ENCODE data around the gene MSL1. TPM values are rescaled to one million over a fixed set of nuclear protein-coding genes. Genes with fewer than 3 reads are reported as not detected.

MSL1 gene
- total and polyA plus RNA-seq, 7 experiments from 2014 or later: 8.0 to 145 (median 108) TPM

GRCh38 chr17:40093580-40094201, 28.1 kb upstream of the MSL1 start:
- Histone ChIP-seq H3K4me1 (ENCODE audit: control insufficient read depth in 2 of 2, insufficient read depth in 2 of 2, low read length in 2 of 2) (peaks cover 33 to 46% of the 10 kb centered on the region in 2 donors), H3K27ac (ENCODE audit: low read depth, low read length) (no peak overlapping the region), H3K9me3 (ENCODE audit: control insufficient read depth in 2 of 3, low read length in 3 of 3) (no peaks in the 10 kb centered on the region), H3K36me3 (ENCODE audit: control insufficient read depth in 2 of 3, insufficient read depth in 3 of 3, low read length in 3 of 3) (peaks cover 0 to 75% (median 19%) of the 10 kb centered on the region in 3 experiments), H3K27me3 (ENCODE audit: control insufficient read depth in 2 of 2, insufficient read depth in 2 of 2, low read length in 2 of 2) (no peaks in the 10 kb centered on the region), H3K4me3 (ENCODE audit: low read length) (no peak overlapping the region)
- Mint-ChIP-seq H3K9me3 (peaks cover 0 to 6% (median 0%) of the 10 kb centered on the region in 11 donors), H3K4me3 (peak overlapping the region in 3 of 10 donors; percentile 61 to 99 (median 82)), H3K27me3 (no peaks in the 10 kb centered on the region), H3K27ac (peak overlapping the region in 8 of 9 donors; percentile 27 to 95 (median 76)), H3K36me3 (peaks cover 14 to 48% (median 30%) of the 10 kb centered on the region in 5 donors), H3K4me1 (peaks cover 36 to 69% (median 54%) of the 10 kb centered on the region in 7 donors)
- intact Hi-C loops (cut with micrococcal nuclease): no loop called here
- ChIA-PET CTCF (interaction anchor here (0.6 to 7.2 kb wide), 4 partner anchors 13 to 19 kb away, joined by 3 to 49 read pairs (median 8); no protein-coding TSS in a partner anchor), POLR2A (interaction anchor here (0.9 to 12.4 kb wide), 8 partner anchors 9 to 31 kb away, joined by 3 to 291 read pairs (median 7); partner anchors contain the start of gene THRA)
- DNase-seq (no peak), ATAC-seq (no peak)

- no peak for DNase-seq
- ATAC-seq: no peak
- Mint-ChIP-seq H3K27ac (peak overlapping the region in 8 of 9 donors; percentile 42 to 100 (median 93)), H3K9me3 (peaks cover 0 to 8% (median 0%) of the 10 kb centered on the region in 11 donors), H3K36me3 (peaks cover 14 to 42% (median 27%) of the 10 kb centered on the region in 5 donors), H3K4me3 (peak overlapping the region in 8 of 10 donors; percentile 36 to 99 (median 88)), H3K27me3 (no peaks in the 10 kb centered on the region), H3K4me1 (peaks cover 40 to 78% (median 60%) of the 10 kb centered on the region in 7 donors)
- Histone ChIP-seq H3K36me3 (ENCODE audit: control insufficient read depth in 2 of 3, insufficient read depth in 3 of 3, low read length in 3 of 3) (peaks cover 0 to 63% (median 12%) of the 10 kb centered on the region in 3 experiments), H3K9me3 (ENCODE audit: control insufficient read depth in 2 of 3, low read length in 3 of 3) (no peaks in the 10 kb centered on the region), H3K27ac (ENCODE audit: low read depth, low read length) (peak overlapping the region; percentile 94), H3K4me1 (ENCODE audit: control insufficient read depth in 2 of 2, insufficient read depth in 2 of 2, low read length in 2 of 2) (peaks cover 41 to 47% of the 10 kb centered on the region in 2 donors), H3K27me3 (ENCODE audit: control insufficient read depth in 2 of 2, insufficient read depth in 2 of 2, low read length in 2 of 2) (no peaks in the 10 kb centered on the region), H3K4me3 (ENCODE audit: low read length) (no peak overlapping the region)
- ChIA-PET CTCF (interaction anchor here (0.7 to 7.2 kb wide), 5 partner anchors 10 to 32 kb away, joined by 3 to 133 read pairs (median 29); no protein-coding TSS in a partner anchor), POLR2A (interaction anchor here (1.2 to 12.4 kb wide), 10 partner anchors 8 to 45 kb away, joined by 3 to 291 read pairs (median 8); partner anchors contain the start of genes CASC3 and THRA)
- intact Hi-C loops (cut with micrococcal nuclease): loop anchor here in 1 of 2 donors (5.0 kb wide), 1 partner anchor 192 kb away; the partner anchor contains the start of gene CDC6
Observed at GRCh38 chr17:40094874-40095273, 26.9 kb upstream of the MSL1 start.

GRCh38 chr17:40095351-40095943, 26.3 kb upstream of the MSL1 start:
- Histone ChIP-seq H3K4me1 (ENCODE audit: control insufficient read depth in 2 of 2, insufficient read depth in 2 of 2, low read length in 2 of 2) (peaks cover 44 to 47% of the 10 kb centered on the region in 2 donors), H3K36me3 (ENCODE audit: control insufficient read depth in 2 of 3, insufficient read depth in 3 of 3, low read length in 3 of 3) (peaks cover 0 to 57% (median 12%) of the 10 kb centered on the region in 3 experiments), H3K27me3 (ENCODE audit: control insufficient read depth in 2 of 2, insufficient read depth in 2 of 2, low read length in 2 of 2) (no peaks in the 10 kb centered on the region), H3K27ac (ENCODE audit: low read depth, low read length) (peak overlapping the region; percentile 94), H3K4me3 (ENCODE audit: low read length) (peak overlapping the region; percentile 36), H3K9me3 (ENCODE audit: control insufficient read depth in 2 of 3, low read length in 3 of 3) (no peaks in the 10 kb centered on the region)
- Mint-ChIP-seq H3K27me3 (no peaks in the 10 kb centered on the region), H3K9me3 (peaks cover 0 to 8% (median 0%) of the 10 kb centered on the region in 11 donors), H3K27ac (peak overlapping the region; percentile 85 to 100 (median 95)), H3K4me3 (peak overlapping the region; percentile 77 to 99 (median 84)), H3K4me1 (peaks cover 44 to 80% (median 65%) of the 10 kb centered on the region in 7 donors), H3K36me3 (peaks cover 14 to 42% (median 26%) of the 10 kb centered on the region in 5 donors)
- intact Hi-C loops (cut with micrococcal nuclease): loop anchor here in 1 of 2 donors (5.0 kb wide), 1 partner anchor 192 kb away; the partner anchor contains the start of gene CDC6
- DNase-seq: no peak
- ChIA-PET POLR2A (interaction anchor here (1.1 to 12.4 kb wide), 11 partner anchors 9 to 73 kb away, joined by 3 to 291 read pairs (median 6); partner anchors contain the start of genes CASC3 and THRA), CTCF (interaction anchor here (0.6 to 7.2 kb wide), 9 partner anchors 10 to 1581 kb away, joined by 3 to 133 read pairs (median 3); no protein-coding TSS in a partner anchor)
- ATAC-seq: no peak

GRCh38 chr17:40095944-40096791, 25.6 kb upstream of the MSL1 start:
- Histone ChIP-seq H3K4me3 (ENCODE audit: low read length) (peak overlapping the region; percentile 58), H3K27me3 (ENCODE audit: control insufficient read depth in 2 of 2, insufficient read depth in 2 of 2, low read length in 2 of 2) (no peaks in the 10 kb centered on the region), H3K27ac (ENCODE audit: low read depth, low read length) (peak overlapping the region; percentile 94), H3K36me3 (ENCODE audit: control insufficient read depth in 2 of 3, insufficient read depth in 3 of 3, low read length in 3 of 3) (peaks cover 0 to 51% (median 12%) of the 10 kb centered on the region in 3 experiments), H3K9me3 (ENCODE audit: control insufficient read depth in 2 of 3, low read length in 3 of 3) (no peaks in the 10 kb centered on the region), H3K4me1 (ENCODE audit: control insufficient read depth in 2 of 2, insufficient read depth in 2 of 2, low read length in 2 of 2) (peaks cover 50 to 52% of the 10 kb centered on the region in 2 donors)
- peak; percentile 76 for ATAC-seq
- Mint-ChIP-seq H3K4me3 (peak overlapping the region; percentile 77 to 99 (median 84)), H3K9me3 (peaks cover 0 to 8% (median 0%) of the 10 kb centered on the region in 11 donors), H3K36me3 (peaks cover 14 to 42% (median 26%) of the 10 kb centered on the region in 5 donors), H3K4me1 (peaks cover 51 to 86% (median 72%) of the 10 kb centered on the region in 7 donors), H3K27me3 (no peaks in the 10 kb centered on the region), H3K27ac (peak overlapping the region; percentile 85 to 100 (median 95))
- intact Hi-C loops (cut with micrococcal nuclease): loop anchor here (1.0 to 5.0 kb wide), 8 partner anchors 17 to 191 kb away; partner anchors contain the start of genes MED24 (in 2 of the 2), CASC3 (in 1 of the 2) and CDC6 (in 1 of the 2)
- POLR2A ChIA-PET: interaction anchor here (0.9 to 12.4 kb wide), 14 partner anchors 10 to 72 kb away, joined by 3 to 291 read pairs (median 5); partner anchors contain the start of genes CASC3 and THRA
- peak; percentile 41 to 94 (median 89) for DNase-seq
- CTCF ChIA-PET: interaction anchor here (0.6 to 7.2 kb wide), 7 partner anchors 11 to 1580 kb away, joined by 3 to 133 read pairs (median 3); no protein-coding TSS in a partner anchor

GRCh38 chr17:40097087-40097486, 24.7 kb upstream of the MSL1 start:
- Mint-ChIP-seq H3K4me1 (peaks cover 58 to 91% (median 79%) of the 10 kb centered on the region in 7 donors), H3K9me3 (peaks cover 0 to 8% (median 0%) of the 10 kb centered on the region in 11 donors), H3K27ac (peak overlapping the region; percentile 85 to 100 (median 95)), H3K27me3 (peaks cover 0 to 6% (median 0%) of the 10 kb centered on the region in 5 donors), H3K36me3 (peaks cover 14 to 42% (median 26%) of the 10 kb centered on the region in 5 donors), H3K4me3 (peak overlapping the region; percentile 77 to 99 (median 84))
- Histone ChIP-seq H3K27me3 (ENCODE audit: control insufficient read depth in 2 of 2, insufficient read depth in 2 of 2, low read length in 2 of 2) (no peaks in the 10 kb centered on the region), H3K27ac (ENCODE audit: low read depth, low read length) (peak overlapping the region; percentile 94), H3K9me3 (ENCODE audit: control insufficient read depth in 2 of 3, low read length in 3 of 3) (no peaks in the 10 kb centered on the region), H3K4me1 (ENCODE audit: control insufficient read depth in 2 of 2, insufficient read depth in 2 of 2, low read length in 2 of 2) (peaks cover 50 to 56% of the 10 kb centered on the region in 2 donors), H3K36me3 (ENCODE audit: control insufficient read depth in 2 of 3, insufficient read depth in 3 of 3, low read length in 3 of 3) (peaks cover 0 to 42% (median 12%) of the 10 kb centered on the region in 3 experiments), H3K4me3 (ENCODE audit: low read length) (peak overlapping the region; percentile 58)
- no peak for ATAC-seq
- no peak for DNase-seq
- ChIA-PET CTCF (interaction anchor here (1.7 to 7.2 kb wide), 5 partner anchors 10 to 71 kb away, joined by 5 to 133 read pairs (median 29); no protein-coding TSS in a partner anchor), POLR2A (interaction anchor here (1.1 to 12.4 kb wide), 6 partner anchors 9 to 70 kb away, joined by 4 to 291 read pairs (median 34); partner anchors contain the start of gene THRA)
- intact Hi-C loops (cut with micrococcal nuclease): loop anchor here (2.0 to 5.0 kb wide), 2 partner anchors 22 to 190 kb away; partner anchors contain the start of gene CDC6 (in 1 of the 2)

Measured in naive thymus-derived CD4-positive, alpha-beta T cell (primary cell).